HG02610 (cell line): ENCODE results near the gene ANXA2R.

Source experiments
- ATAC-seq: cut with Tn5 transposase; IDR thresholded peaks from one replicate; pipeline ENCODE4 v1.9.1; 2021; ENCODE audit warnings: mild to moderate bottlenecking, moderate library complexity; ENCODE audit not compliant: unreplicated experiment

Gene ANXA2R

GRCh38 chr5:43001748-43002147 is 38.4 kb downstream of the ANXA2R start:
- ATAC-seq = no peak

- ATAC-seq = no peak
Measured at GRCh38 chr5:43000914-43001313, 39.2 kb downstream of the ANXA2R start.

DNA sequence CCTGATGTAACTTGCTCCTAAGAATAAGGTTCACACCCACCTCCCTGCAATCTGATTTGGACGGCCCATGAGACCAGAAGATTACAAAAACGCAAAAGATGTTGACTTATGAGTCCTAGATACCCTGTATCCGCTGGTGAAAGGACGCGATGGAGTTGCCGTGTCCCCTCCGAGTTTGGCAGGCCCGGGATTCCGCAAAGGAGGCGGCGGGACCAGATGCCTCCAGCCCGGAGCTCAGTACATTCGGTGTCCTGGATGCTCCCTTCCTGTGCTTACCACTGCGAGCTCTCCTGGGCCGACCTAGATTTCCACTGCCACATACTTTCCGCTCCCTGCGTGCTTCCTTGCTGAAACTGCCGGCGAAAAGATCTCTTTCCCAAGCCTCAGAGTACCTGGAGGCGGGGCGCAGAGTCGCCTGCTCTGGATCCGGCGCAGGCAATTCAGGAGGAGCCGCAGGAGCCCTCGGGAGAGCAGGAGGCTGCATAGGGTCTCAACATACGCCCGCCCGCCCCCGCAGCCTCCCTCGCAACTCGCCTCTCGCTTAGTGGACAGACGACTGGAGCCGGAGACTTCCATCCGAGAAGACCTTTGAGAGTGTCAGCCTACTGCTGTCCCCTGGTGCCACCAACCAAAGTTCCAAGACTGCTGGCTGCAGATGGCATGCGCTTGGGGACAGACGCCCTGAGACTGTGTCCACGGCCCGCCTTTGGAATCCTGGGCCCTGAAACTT is 39.8 kb downstream of the ANXA2R start:
- ATAC-seq = no peak

GRCh38 chr5:42995360-42995751 is 44.8 kb downstream of the ANXA2R start:
- ATAC-seq = no peak

- ATAC-seq = peak; percentile 56
Measured at GRCh38 chr5:42994555-42995359, 45.4 kb downstream of the ANXA2R start.

- no peak for ATAC-seq
Measured at GRCh38 chr5:42994246-42994554, 45.9 kb downstream of the ANXA2R start.

- peak; percentile 7 for ATAC-seq
Measured at GRCh38 chr5:42993516-42994245, 46.4 kb downstream of the ANXA2R start.

- peak; percentile 35 for ATAC-seq
Measured at GRCh38 chr5:42992088-42992879, 47.8 kb downstream of the ANXA2R start.

DNA sequence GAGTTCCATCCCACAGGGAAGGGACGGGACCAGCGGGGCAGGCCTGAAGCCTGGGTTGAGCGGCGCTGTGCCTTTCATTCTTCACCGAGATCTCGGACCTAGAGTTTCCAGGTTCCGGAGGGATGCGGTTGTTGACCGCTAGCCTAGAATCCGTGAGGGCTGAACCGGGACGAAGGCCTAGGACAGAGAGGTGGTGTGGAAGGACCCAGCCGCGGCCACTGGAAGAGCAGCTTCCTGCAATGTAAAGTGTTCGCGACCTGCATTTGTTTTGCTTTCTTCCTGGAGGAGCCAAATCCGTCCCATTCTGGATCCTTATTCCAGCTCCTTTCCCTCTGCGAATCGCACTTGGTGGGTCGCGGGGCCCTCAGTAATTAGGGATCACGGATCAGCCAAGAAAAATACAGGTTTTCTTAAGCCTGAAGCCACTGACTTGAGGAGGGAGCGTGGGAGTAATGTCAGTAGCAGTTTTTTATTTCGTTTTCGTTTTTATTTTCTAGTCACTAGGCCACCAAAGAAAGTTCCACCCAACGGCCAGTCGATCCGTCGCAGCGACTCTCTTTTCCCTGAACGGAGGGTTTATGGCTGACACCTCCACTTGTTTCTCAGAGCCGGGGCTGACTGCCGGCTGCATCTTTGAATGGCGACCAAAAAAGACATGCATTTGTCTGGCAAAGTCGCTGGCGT is 48.6 kb downstream of the ANXA2R start:
- peak; percentile 22 for ATAC-seq

DNA sequence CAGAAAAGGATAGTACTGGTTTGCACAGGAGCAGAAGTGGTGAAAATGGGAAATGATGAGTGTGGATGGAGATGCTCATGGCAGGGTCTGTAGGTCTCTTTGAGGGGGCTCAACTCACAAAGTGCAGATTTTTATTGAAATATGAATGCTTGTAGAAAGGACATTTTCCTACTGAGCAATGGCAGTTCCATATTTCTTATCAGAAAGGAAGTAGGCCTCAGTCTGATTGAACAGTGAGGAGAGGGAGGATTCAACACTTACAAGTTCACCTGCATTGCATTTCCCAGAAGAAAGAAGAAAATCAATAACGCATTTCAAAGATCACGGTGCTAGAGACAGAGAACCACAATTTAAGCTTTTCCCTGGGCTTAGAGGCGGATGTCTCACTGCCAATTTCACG is 49.2 kb downstream of the ANXA2R start:
- no peak for ATAC-seq
